Lung (tissue), 12 donors: ENCODE measurements around the gene GABRA5. TPM values are rescaled to one million over a fixed set of nuclear protein-coding genes. Genes with fewer than 3 reads are reported as not detected.

Experiments used
- ATAC-seq: fragments of 200-7000 bp; cut with Tn5 transposase; one replicate; pipeline ENCODE4 v1.9.1; 2020; ENCODE audit warnings: moderate number of reproducible peaks; ENCODE audit not compliant: insufficient read depth, low FRiP score
- DNase-seq, 3 donors: peaks; one replicate each; pipeline ENCODE4 v3.0.0-alpha.2; 2013 to 2017
- H3K27ac ChIP-seq, 2 donors: one replicate each; pipeline ENCODE4 v1.5.1; 2013; ENCODE audit warnings: mild to moderate bottlenecking in 2 of 2, moderate library complexity in 2 of 2, control low read depth in 1 of 2, inconsistent platforms in 1 of 2, low read depth in 1 of 2, low read length in 1 of 2
- H3K27me3 ChIP-seq, 3 donors: one replicate each; pipeline ENCODE4 v1.5.1; 2013; ENCODE audit warnings: low read length in 2 of 3; ENCODE audit not compliant: control insufficient read depth in 3 of 3, insufficient read depth in 3 of 3
- H3K36me3 ChIP-seq, 4 donors: one replicate each; pipeline ENCODE4 v1.5.1; 2013; ENCODE audit warnings: low read length in 4 of 4, mild to moderate bottlenecking in 1 of 4, moderate library complexity in 1 of 4; ENCODE audit not compliant: control insufficient read depth in 4 of 4, insufficient read depth in 4 of 4
- H3K4me1 ChIP-seq, 5 donors: one replicate each; pipeline ENCODE4 v1.5.1; 2013; ENCODE audit warnings: low read length in 5 of 5, mild to moderate bottlenecking in 2 of 5, moderate library complexity in 1 of 5; ENCODE audit not compliant: control insufficient read depth in 5 of 5, insufficient read depth in 5 of 5
- H3K4me3 ChIP-seq: one replicate; pipeline ENCODE4 v1.5.1; 2013; ENCODE audit warnings: mild to moderate bottlenecking, control low read depth, moderate library complexity
- H3K9ac ChIP-seq, 2 donors: one replicate each; pipeline ENCODE4 v1.5.1; 2013; ENCODE audit warnings: low read length in 2 of 2, control low read depth in 1 of 2; ENCODE audit not compliant: insufficient read depth in 1 of 2
- H3K9me3 ChIP-seq, 4 donors: one replicate each; pipeline ENCODE4 v1.5.1; 2013; ENCODE audit warnings: low read length in 3 of 4, mild to moderate bottlenecking in 1 of 4, moderate library complexity in 1 of 4; ENCODE audit not compliant: control insufficient read depth in 4 of 4, insufficient read depth in 3 of 4
- WGBS, 2 donors: extraction: QIAGEN DNeasy Blood & Tissue Kit; methylation state at CpG; one replicate each; pipeline ENCODE4 v1.1.7; 2013; 5-methylcytosine and 5-hydroxymethylcytosine counted together
- polyA plus RNA-seq, 2 donors: library from polyadenylated mRNA; stranded (reverse); fragments of 200-250 nt; gene quantifications; one replicate each; pipeline ENCODE4 v1.2.1, GENCODE V29; 2013
- total RNA-seq, 2 donors: library from RNA; depleted of rRNA in 1 of 2; stranded (reverse); fragments of >200 nt in 1 of 2; gene quantifications; one replicate each; pipeline ENCODE4 v1.2.1, GENCODE V29; 2014 to 2021
- TF ChIP-seq, protein P1 (sequence below): IDR thresholded peaks from 2 replicates; pipeline ENCODE4 v1.5.1; 2012; ENCODE audit warnings: mild to moderate bottlenecking; ENCODE audit errors: control extremely low read depth, extremely low read depth
- donor health status: control.
- donor health status: control.
- donor health status: Bipolar disorder and iron deficiency.
- donor health status: healthy.
- donor health status: DM: yes; HTN: yes; CAD: no.

Gene GABRA5
- total and polyA plus RNA-seq, 4 donors, result not detected

DNA sequence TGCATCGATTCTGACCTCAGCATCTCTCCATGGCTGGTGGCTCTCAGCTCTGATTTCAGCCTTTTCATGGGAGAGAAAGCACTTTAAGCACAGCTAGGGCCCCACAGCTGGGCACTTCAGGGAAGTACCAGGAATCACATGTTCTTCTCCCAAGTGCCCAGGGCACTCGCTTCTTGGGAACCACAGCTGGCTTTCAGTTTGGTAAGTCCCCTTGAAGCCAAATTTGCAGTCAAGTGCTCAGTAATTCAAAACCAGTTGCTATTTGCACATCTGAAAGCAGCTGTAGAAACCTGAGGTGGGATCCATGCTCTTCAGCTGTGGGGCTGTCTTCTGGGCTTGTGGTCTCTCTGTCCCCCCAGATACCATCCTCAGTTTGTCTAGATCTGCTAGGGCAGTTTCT, 12.8 kb downstream of the GABRA5 start:
- DNase-seq (peak in 1 of 3 donors; percentile 21), ATAC-seq (no peak)
- WGBS, 2 donors, result 63 to 74% methylated on average over 2 of the region's 2 CpGs

DNA sequence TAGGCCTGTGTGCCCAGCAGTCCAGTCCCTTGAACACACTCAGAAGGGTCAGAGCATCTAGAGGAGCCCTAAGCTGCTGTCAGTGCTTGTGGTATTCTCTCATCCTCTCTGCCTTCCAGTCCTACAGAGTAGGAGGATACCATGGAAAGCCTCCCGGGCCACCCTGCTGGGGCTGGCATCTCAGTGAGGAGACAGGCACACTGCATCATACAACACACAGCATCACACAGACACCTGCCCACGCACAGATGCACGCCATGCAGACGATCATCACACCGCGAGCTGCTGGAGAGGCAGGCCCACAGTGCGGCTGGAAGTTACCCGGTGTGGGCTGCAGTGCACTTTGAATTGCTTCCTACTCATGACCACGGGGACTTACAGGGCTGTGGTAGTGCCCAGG, 15.2 kb downstream of the GABRA5 start:
- ATAC-seq (no peak), DNase-seq (no peak)
- H3K27me3 ChIP-seq, result peaks cover 0 to 4% (median 0%) of the 10 kb centered on the region in 3 donors
- H3K27ac ChIP-seq, result no peak overlapping the region
- peaks cover 0 to 2% (median 0%) of the 10 kb centered on the region in 4 donors for H3K9me3 ChIP-seq
- no peak overlapping the region for H3K9ac ChIP-seq
- H3K36me3 ChIP-seq, result no peaks in the 10 kb centered on the region
- H3K4me1 ChIP-seq, result no peaks in the 10 kb centered on the region
- no peak overlapping the region for H3K4me3 ChIP-seq
- WGBS, 2 donors, result 89% methylated on average over 9 of the region's 9 CpGs
- TF ChIP-seq, protein P1, sequence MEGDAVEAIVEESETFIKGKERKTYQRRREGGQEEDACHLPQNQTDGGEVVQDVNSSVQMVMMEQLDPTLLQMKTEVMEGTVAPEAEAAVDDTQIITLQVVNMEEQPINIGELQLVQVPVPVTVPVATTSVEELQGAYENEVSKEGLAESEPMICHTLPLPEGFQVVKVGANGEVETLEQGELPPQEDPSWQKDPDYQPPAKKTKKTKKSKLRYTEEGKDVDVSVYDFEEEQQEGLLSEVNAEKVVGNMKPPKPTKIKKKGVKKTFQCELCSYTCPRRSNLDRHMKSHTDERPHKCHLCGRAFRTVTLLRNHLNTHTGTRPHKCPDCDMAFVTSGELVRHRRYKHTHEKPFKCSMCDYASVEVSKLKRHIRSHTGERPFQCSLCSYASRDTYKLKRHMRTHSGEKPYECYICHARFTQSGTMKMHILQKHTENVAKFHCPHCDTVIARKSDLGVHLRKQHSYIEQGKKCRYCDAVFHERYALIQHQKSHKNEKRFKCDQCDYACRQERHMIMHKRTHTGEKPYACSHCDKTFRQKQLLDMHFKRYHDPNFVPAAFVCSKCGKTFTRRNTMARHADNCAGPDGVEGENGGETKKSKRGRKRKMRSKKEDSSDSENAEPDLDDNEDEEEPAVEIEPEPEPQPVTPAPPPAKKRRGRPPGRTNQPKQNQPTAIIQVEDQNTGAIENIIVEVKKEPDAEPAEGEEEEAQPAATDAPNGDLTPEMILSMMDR, result no peak

More for the DNA sequence above, 12.8 kb downstream of the GABRA5 start:
- H3K4me3 ChIP-seq, result no peak overlapping the region
- TF ChIP-seq, protein P1, result no peak
- H3K9ac ChIP-seq, result no peak overlapping the region
- no peak overlapping the region for H3K27ac ChIP-seq
- H3K36me3 ChIP-seq, result no peaks in the 10 kb centered on the region
- peaks cover 0 to 2% (median 0%) of the 10 kb centered on the region in 4 donors for H3K9me3 ChIP-seq
- peaks cover 0 to 13% (median 10%) of the 10 kb centered on the region in 3 donors for H3K27me3 ChIP-seq
- no peaks in the 10 kb centered on the region for H3K4me1 ChIP-seq

DNA sequence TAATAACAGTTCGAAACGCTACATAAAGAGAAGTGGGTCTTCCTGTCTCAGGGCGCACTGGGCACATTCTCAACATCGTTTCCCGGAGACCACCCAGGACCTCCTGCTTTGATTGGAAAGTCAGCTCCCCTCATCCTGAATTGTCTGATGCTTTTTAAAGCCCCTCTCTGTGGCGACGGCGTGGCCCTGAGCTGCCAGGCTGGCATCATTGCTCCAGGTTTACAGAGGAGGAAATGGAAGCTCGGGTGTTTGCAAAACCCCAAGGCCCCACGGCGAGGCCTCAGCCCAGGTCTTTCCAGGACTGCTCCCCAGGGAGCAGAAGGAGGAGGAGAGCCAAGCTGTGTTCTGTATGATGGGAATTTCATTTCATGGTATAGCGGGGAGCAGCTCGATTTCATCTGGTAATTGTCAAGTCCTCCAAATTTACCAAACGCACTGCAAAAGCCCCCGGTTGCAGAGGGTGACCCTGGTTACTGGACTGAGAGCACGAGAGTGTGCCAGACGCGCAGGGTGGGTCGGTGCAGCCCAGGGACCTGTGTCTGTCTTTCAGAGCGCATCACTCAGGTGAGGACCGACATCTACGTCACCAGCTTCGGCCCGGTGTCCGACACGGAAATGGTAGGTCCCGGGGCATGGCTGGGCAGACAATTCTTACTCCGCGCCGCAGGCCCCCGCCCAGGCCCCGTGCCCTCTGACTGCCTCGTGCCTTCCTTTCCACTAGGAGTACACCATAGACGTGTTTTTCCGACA, 15.9 kb downstream of the GABRA5 start:
- Histone ChIP-seq H3K27ac (no peak overlapping the region), H3K27me3 (peaks cover 0 to 4% (median 0%) of the 10 kb centered on the region in 3 donors), H3K9me3 (peaks cover 0 to 2% (median 0%) of the 10 kb centered on the region in 4 donors), H3K4me3 (no peak overlapping the region), H3K36me3 (no peaks in the 10 kb centered on the region), H3K4me1 (no peaks in the 10 kb centered on the region), H3K9ac (no peak overlapping the region)
- ATAC-seq (no peak), DNase-seq (no peak)
- 89 to 93% methylated on average over 35 of the region's 35 CpGs for WGBS, 2 donors
- TF ChIP-seq, protein P1, result no peak

DNA sequence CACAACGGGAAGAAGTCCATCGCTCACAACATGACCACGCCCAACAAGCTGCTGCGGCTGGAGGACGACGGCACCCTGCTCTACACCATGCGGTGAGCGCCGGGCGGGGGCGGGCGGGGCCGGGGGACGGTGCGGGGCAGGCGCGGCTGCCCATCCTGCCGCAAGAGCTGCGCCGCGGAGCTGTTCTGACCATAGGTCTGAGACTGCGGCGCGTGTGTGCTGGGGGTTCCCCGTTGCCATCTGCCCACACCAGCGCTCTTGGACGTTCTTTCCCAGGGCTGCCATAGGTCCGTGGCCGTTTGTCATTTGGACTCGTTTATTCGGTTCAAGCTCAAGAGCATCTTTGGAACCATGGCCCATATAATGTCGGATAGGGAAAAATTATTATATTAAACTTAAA, 16.6 kb downstream of the GABRA5 start:
- Histone ChIP-seq H3K27me3 (peaks cover 0 to 4% (median 0%) of the 10 kb centered on the region in 3 donors), H3K9me3 (peaks cover 0 to 2% (median 0%) of the 10 kb centered on the region in 4 donors), H3K9ac (no peak overlapping the region), H3K27ac (no peak overlapping the region), H3K4me1 (no peaks in the 10 kb centered on the region), H3K36me3 (no peaks in the 10 kb centered on the region), H3K4me3 (no peak overlapping the region)
- ATAC-seq, result no peak
- TF ChIP-seq, protein P1, result no peak
- 92% methylated on average over 32 of the region's 32 CpGs for WGBS, 2 donors
- DNase-seq, result no peak
